ENCODE results near the gene MLLT6. TPM values are rescaled to one million over a fixed set of nuclear protein-coding genes. Genes with fewer than 3 reads are reported as not detected.
A peak's percentile ranks its signal among the peaks of the same experiment; 100 is the strongest.

The MLLT6 gene
- total and polyA plus RNA-seq, 9 donors: 52.3 to 278 (median 170) TPM

GRCh38 chr17:38732376-38733281, 27.6 kb downstream of the MLLT6 start:
- peak overlapping the region in 1 of 2 donors; percentile 17 for H3K27ac ChIP-seq
- WGBS, 3 donors: 64 to 71% (median 66%) methylated on average over 7 of the region's 7 CpGs

GRCh38 chr17:38733282-38733981, 28.4 kb downstream of the MLLT6 start:
- H3K27me3 ChIP-seq: no peaks in the 10 kb centered on the region
- intact Hi-C loops (cut with DNase I): loop anchor here in 1 of 4 donors (5.0 kb wide), 1 partner anchor 41 kb away; no protein-coding TSS in a partner anchor
- WGBS, 3 donors: 66 to 75% (median 68%) methylated on average over 9 of the region's 9 CpGs
- no peak overlapping the region for H3K27ac ChIP-seq
- peaks cover 8% of the 10 kb centered on the region for H3K4me1 ChIP-seq (ENCODE audit: insufficient read depth)
- no peak for DNase-seq
- H3K36me3 ChIP-seq: no peaks in the 10 kb centered on the region
- no peak overlapping the region for H3K4me3 ChIP-seq
- no peaks in the 10 kb centered on the region for H3K9me3 ChIP-seq
- TF ChIP-seq CTCF (IDR thresholded peaks at IDR 0.05): no peak

More at GRCh38 chr17:38732376-38733281, 27.6 kb downstream of the MLLT6 start:
- Histone ChIP-seq H3K27me3 (no peaks in the 10 kb centered on the region), H3K9me3 (no peaks in the 10 kb centered on the region), H3K4me3 (no peak overlapping the region), H3K4me1 (ENCODE audit: insufficient read depth) (peaks cover 8% of the 10 kb centered on the region), H3K36me3 (no peaks in the 10 kb centered on the region)
- DNase-seq: no peak
- TF ChIP-seq CTCF (IDR thresholded peaks at IDR 0.05): no peak
- no peak for TF ChIP-seq POLR2A (IDR thresholded peaks at IDR 0.05)
- no peak for TF ChIP-seq EP300 (IDR thresholded peaks at IDR 0.05)
- intact Hi-C loops (cut with DNase I): loop anchor here in 1 of 4 donors (5.0 kb wide), 1 partner anchor 40 kb away; no protein-coding TSS in a partner anchor

GRCh38 chr17:38733982-38734973, 29.2 kb downstream of the MLLT6 start:
- peaks cover 7% of the 10 kb centered on the region for H3K4me1 ChIP-seq (ENCODE audit: insufficient read depth)
- H3K36me3 ChIP-seq: no peaks in the 10 kb centered on the region
- no peaks in the 10 kb centered on the region for H3K9me3 ChIP-seq
- no peak overlapping the region for H3K4me3 ChIP-seq
- H3K27ac ChIP-seq: no peak overlapping the region
- 56 to 67% (median 59%) methylated on average over 15 of the region's 15 CpGs for WGBS, 3 donors
- intact Hi-C loops (cut with DNase I): loop anchor here in 1 of 4 donors (5.0 kb wide), 1 partner anchor 42 kb away; no protein-coding TSS in a partner anchor
- no peaks in the 10 kb centered on the region for H3K27me3 ChIP-seq
- no peak for DNase-seq
- TF ChIP-seq POLR2A (IDR thresholded peaks at IDR 0.05) (no peak), CTCF (IDR thresholded peaks at IDR 0.05) (no peak), EP300 (IDR thresholded peaks at IDR 0.05) (no peak)

Data from ovary (tissue), 9 donors.